ENCODE data around the gene HOTAIR.
A peak's percentile ranks its signal among the peaks of the same experiment; 100 is the strongest.

The HOTAIR gene

DNA sequence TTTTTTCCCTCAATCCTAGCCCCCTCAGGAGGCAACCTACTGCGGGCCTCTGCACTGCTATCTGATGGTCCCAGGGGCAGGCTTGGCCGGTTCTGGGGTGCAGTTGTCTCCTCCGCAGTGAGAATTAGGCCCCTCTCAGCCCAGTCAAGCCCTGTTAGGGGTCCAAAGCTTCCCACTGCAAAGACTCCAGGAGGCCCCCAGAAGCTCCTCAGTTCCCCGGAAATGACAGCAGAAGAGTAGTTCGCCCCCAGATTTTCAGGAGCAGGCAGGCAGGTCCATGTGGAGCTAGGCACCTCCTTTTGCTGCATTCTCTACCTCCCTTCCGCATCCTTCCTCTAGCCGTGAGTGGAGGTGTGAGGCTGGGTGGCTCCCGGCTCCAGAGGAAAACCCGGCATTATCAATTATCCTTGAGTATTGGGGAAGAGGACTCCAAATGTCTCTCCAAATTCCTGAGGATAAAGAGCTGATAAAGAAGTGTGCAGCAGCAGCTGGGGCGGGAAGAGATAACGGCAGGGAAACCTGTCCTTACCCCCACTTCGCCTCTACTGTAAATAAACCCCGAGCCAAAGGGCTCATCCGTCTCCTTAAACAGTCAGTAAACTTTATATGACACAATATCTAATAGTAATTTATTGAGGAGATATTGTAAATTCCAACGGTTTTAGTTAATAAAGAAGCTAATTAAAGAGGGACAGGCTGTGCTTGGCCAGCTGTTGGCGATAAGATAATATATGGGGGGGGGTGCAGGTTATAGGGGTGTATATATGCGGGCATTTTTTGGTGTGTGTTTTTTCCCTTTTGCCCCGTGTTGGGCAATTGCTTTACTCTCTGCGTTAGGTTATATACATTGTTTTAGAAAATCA, 20.7 kb downstream of the HOTAIR start:
- H3K4me3 ChIP-seq (ENCODE audit: low read length) = no peak overlapping the region
- no peak for DNase-seq (ENCODE audit: low read depth, low spot score)

DNA sequence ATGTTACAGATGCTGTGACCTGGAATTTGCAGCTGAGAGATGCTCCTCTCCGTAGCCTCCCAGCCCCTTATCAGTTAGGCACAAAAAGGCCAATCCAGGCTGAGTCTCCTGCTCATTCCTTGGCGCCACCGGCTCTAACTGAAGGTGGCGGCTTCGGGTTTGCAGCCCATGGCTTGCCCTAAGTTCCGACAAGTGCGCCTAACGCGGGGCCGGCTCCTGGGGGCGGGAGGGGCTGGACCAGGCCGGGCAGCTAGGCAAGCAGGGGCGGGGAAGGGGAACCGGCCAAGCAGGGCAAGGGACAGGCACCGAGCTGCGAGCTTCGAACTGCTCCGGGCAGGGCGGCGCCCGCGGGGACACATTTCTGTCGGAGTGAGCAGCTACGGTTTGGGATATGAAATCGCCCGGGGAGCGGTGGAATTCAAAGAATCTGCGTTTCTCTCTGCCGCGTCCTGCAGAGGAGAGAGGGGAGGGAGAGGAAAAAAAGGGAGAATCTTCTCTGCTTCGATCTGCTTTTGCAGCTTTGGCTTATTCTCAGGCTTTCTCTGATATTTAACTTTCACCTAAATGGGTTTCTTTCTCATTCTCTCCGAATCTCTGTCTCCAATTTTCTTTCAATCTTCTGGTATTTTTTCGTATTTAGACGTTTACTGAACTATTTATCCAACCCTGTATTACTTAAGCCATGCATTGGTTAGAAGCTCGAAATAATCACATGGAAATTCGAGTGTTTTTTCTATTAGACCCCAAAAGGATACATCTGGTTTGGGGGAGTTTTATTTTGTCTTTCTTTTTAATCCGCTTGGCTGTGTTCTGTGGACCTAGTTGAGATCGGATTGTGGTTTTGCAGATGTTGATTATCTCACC, 21.7 kb downstream of the HOTAIR start:
- H3K4me3 ChIP-seq (ENCODE audit: low read length) = no peak overlapping the region
- no peak for DNase-seq (ENCODE audit: low read depth, low spot score)

- H3K4me3 ChIP-seq (ENCODE audit: low read length) = no peak overlapping the region
- DNase-seq (ENCODE audit: low read depth, low spot score) = no peak
These were observed 22.4 kb downstream of the HOTAIR start for GRCh38 chr12:53952335-53952694.

GRCh38 chr12:53951577-53952334, 23.0 kb downstream of the HOTAIR start:
- no peak for DNase-seq (ENCODE audit: low read depth, low spot score)
- H3K4me3 ChIP-seq (ENCODE audit: low read length) = no peak overlapping the region

DNA sequence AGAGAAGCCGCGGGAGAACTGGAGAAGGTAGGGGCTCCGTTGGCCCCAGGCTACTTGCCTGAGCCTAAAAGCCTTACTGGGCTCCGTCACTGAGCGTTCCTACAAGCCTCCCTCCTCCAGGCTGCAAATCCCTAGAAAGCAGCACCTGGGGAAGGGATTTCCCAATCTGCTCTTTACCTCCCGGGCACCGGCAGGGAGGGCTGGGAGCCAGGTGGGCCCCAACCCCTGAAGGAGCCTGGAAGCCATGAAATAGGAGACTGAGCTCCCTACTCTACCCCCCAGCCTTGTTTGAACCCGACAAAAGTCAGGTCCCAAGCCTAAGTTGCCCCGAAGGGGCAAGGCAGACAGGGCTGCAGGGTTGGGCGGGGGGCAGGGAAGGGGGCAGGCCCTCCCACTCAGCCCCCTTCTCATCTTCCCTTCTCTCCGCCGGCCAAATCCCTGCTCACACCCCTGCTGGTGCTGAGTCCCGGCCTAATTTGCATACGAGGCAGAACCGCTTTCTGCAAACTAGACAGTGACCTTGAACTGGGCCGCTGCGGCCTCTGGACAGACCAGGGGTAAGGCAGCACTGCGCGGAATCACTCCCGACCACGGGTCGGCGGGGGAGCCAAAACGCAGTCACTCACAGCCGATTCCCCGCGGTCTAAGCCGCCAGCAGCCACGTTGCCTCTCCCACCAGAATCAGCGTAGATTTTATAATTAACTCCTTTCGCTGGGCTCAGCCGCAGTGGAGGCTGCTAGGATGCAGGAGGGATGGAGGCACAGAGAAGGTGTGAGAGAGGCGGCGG, 23.8 kb downstream of the HOTAIR start:
- no peak for DNase-seq (ENCODE audit: low read depth, low spot score)
- H3K4me3 ChIP-seq (ENCODE audit: low read length) = no peak overlapping the region

DNA sequence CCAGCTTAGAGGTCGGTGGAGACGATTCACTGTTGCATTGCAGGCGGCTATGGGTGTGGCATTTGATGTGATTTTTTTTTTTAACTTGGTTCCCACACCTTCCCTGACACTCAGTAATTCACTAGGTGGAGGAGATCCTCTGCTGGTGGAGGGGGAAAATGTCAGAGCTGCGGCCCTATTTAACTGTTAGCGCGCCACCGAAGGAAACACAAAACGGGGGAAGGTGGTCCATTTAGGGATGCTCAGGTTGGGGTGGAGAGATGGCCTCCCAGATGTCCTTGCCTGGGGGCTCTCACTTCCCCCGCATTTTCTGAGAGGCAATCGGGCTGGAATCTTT, 24.3 kb downstream of the HOTAIR start:
- DNase-seq (ENCODE audit: low read depth, low spot score) = no peak
- H3K4me3 ChIP-seq (ENCODE audit: low read length) = no peak overlapping the region

DNA sequence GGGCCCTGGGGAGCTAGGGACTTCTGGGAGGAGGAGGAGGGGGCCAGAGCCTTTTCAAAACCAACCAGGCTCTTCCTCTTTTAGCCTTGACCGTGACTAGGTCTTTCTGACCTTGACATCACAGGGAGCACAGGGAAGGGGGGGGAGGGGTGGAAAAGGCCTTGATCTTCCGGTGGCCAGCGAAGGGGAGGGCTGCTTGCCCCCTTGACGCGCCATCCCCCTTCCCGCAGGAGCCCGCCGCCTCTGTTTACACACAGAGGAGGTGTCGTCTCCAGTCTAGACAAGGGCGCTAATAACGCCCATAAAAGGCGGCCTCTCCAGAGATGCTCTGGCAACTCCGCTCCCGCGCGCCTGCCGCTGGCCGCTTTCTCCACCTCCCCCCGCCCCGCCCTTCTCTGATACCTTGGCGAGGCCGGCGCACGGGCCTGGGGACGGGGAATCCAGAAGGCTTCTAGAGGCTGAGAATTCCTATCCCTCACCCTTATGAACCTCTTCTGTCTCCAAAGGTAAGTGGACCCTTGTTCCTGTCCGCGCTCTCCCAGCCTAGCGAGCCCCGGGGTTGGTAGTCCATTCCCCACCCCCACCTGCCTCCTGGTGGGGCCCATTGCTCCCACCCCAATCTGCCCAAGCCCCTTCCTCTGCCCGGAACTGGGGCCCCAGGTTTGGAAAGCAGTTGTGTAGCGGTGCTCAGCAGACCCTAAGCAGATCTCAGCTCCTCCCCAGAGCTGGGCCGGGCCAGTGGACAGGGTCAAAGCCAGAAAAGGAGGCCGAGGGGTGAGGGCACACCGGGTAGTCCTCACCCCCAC, 24.9 kb downstream of the HOTAIR start:
- DNase-seq (ENCODE audit: low read depth, low spot score) = no peak
- no peak overlapping the region for H3K4me3 ChIP-seq (ENCODE audit: low read length)

DNA sequence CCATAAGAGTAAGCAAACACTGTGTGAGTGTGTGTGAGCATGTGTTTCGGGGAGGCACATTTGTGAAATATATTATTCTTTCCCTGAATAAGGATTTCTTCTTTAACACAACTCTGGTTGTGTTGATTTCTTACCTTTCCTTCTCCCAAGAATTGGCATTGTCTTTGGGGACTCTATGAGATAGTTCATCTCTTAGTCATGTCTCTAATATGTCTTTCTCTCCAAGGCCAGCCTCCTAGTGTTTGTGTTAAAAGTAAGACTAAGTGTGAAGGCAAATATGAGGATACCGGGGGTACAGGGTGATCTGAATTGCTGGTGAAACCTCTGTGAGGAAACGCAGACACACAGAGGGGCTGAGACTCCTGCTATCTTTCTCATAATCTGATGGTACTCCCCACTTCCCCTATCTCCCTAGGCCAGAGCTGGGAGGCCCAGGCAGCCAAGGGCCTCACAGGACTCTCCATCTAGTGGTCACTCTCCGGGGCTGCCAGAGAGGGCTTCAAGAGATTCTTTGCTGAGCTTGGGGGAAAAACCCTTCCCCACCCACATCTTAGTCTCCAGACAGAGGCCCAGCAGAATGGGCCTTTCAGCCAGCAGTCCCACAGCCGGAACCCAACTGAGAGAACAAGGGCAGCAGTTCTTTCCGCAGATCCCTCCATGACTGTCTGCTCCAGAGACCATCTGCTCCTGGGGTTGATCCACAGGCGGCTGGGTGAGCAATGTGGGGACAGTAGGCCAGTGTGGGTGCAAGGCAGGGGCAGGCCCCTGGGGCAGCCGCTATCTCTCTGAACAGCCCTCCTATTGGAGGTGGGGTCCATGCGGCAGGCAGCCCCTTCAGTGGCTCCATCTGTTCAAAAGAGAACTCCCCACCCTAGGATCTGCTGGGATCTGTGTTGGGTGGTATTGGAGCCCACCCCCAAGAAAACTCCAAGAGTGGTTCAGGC, 25.8 kb downstream of the HOTAIR start:
- no peak for DNase-seq (ENCODE audit: low read depth, low spot score)

GRCh38 chr12:53947743-53948142, 27.0 kb downstream of the HOTAIR start:
- no peak overlapping the region for H3K4me3 ChIP-seq (ENCODE audit: low read length)
- DNase-seq (ENCODE audit: low read depth, low spot score) = no peak

More for the DNA sequence above, 25.8 kb downstream of the HOTAIR start:
- no peak overlapping the region for H3K4me3 ChIP-seq (ENCODE audit: low read length)

DNA sequence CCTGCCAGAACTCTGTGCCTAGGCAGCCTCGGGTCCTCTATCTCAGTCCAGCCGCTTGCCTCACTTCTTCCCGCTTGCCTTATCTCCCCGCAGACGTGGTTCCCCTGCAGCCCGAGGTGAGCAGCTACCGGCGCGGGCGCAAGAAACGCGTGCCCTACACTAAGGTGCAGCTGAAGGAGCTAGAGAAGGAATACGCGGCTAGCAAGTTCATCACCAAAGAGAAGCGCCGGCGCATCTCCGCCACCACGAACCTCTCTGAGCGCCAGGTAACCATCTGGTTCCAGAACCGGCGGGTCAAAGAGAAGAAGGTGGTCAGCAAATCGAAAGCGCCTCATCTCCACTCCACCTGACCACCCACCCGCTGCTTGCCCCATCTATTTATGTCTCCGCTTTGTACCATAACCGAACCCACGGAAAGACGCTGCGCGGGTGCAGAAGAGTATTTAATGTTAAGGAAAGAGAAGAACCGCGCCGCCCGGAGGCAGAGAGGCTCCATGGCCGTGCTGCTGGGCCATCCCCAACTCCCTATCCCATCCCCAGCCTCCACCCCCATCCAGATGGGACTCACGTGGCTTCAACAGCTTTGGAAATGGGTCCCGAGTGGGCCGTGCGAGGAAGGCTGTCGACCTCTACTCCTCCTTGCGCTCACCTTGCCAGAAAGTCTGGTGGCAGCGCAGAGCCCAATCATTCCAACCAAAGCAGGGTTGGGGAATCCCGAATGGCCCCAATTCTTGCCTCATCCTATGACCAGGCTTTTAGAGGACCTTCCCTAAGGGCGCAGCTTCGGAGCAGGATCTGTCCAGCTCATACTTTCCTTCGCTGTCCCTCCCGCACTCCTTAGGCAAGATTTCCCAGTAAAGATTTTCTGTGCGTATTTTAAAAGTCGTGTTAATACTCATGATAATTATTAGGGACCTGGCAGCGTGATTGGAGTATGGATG, 29.6 kb downstream of the HOTAIR start:
- H3K4me3 ChIP-seq (ENCODE audit: low read length) = no peak overlapping the region

DNA sequence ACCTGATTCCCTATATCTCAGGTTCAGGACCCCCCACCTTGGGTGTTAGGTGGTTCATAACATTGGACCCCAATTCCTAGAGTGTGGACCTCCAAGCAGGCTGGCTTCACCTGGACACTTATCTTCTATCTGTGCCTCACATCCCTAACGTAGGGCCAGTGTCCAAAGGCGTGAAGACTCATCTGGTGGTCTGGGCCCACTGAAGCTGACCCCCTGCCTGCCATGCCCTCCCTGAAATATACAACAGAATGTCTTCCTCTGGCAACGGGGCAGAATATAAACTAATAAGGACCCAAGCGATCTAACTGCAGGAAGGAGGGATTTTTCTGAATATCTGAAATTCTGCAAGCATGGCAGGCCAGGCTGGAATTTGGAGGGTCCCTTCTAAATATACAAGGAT, 30.5 kb downstream of the HOTAIR start:
- DNase-seq (ENCODE audit: low read depth, low spot score) = no peak
- H3K4me3 ChIP-seq (ENCODE audit: low read length) = no peak overlapping the region

More for the DNA sequence above, 29.6 kb downstream of the HOTAIR start:
- no peak for DNase-seq (ENCODE audit: low read depth, low spot score)

DNA sequence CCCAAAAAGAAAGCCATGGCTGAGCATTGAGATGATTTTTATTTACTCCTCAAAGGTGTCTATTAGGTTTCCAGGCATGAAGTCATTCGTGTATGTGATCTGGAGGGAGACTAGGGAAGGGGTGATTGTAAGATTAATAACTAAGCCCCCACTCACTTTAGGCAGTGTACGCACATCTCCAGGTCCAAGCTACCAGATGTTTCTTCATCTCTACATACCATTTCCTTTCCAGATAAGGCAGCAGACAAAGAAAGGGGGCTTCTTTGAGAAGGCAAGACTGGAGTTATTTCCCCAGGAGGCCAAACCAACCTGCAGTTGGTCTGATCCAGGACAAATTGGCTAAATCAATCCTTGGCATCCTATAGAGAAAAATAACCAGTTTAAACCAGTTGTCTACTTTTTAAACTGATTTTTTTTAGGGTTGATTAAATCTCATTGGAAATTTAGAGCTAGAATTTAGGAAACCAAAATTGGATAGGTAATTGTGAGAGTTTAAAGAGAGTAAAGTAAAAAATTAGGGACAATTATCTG, 32.2 kb downstream of the HOTAIR start:
- DNase-seq (ENCODE audit: low read depth, low spot score) = no peak
- no peak overlapping the region for H3K4me3 ChIP-seq (ENCODE audit: low read length)

GRCh38 chr12:53941750-53942149, 33.0 kb downstream of the HOTAIR start:
- peak; percentile 43 for DNase-seq (ENCODE audit: low read depth, low spot score)
- H3K4me3 ChIP-seq (ENCODE audit: low read length) = no peak overlapping the region

GRCh38 chr12:53941187-53941586, 33.6 kb downstream of the HOTAIR start:
- H3K4me3 ChIP-seq (ENCODE audit: low read length) = no peak overlapping the region
- DNase-seq (ENCODE audit: low read depth, low spot score) = no peak

DNA sequence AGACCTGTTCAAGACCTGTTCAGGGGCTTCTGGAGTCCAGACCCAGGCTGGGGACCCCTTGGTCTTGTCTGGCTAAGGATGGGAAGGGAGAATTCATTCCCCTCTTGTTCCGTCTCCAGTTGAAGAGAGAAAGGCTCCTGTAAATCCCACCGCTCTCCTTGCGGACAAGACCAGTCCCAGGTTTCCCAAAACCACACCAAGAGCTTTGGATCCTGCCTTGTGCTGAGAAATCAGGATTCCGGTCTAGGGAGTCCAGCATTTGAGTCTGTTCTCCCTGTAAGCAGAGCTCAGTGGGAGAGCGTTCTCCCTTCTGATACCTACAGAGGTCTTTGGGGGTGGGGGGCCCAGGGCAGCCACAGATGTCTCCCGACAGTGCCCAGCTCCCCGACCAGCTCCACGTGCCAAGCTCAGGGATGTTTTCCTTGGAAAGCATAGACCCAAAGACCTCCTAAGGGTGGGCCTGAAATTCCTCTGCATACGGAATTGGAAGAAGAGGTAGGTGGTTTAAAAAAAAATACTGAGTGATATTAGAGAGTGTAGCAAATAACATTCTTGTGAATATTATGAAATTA, 34.2 kb downstream of the HOTAIR start:
- no peak for DNase-seq (ENCODE audit: low read depth, low spot score)
- H3K4me3 ChIP-seq (ENCODE audit: low read length) = no peak overlapping the region

All from Jurkat, Clone E6-1 (cell line).